ENCODE results near the gene PEX5.
"Not testable (repeated sequence)": the region's sequence is repeated elsewhere in the genome, so short reads cannot be mapped to it uniquely, and the experiment has no call there.

Gene PEX5

GRCh38 chr12:7161327-7161726 is 28.2 kb upstream of the PEX5 start:
- DNase-seq: no peak

- DNase-seq: no peak
These were observed 27.7 kb upstream of the PEX5 start for GRCh38 chr12:7161811-7162210.

GRCh38 chr12:7162691-7163114 is 26.8 kb upstream of the PEX5 start:
- DNase-seq: peak; percentile 53

- no peak for DNase-seq
These were observed 19.5 kb upstream of the PEX5 start for GRCh38 chr12:7169951-7170350.

GRCh38 chr12:7171854-7172253 is 17.6 kb upstream of the PEX5 start:
- DNase-seq: no peak

GRCh38 chr12:7175493-7175892 is 14.0 kb upstream of the PEX5 start:
- no peak for DNase-seq

- DNase-seq: no peak
These were observed 12.9 kb upstream of the PEX5 start for GRCh38 chr12:7176595-7176994.

- no peak for DNase-seq
These were observed 11.0 kb upstream of the PEX5 start for GRCh38 chr12:7178481-7178880.

GRCh38 chr12:7180685-7181084 is 8.8 kb upstream of the PEX5 start:
- DNase-seq: no peak

- not testable (repeated sequence) for DNase-seq
These were observed 3.4 kb upstream of the PEX5 start for GRCh38 chr12:7186058-7186457.

- DNase-seq: peak; percentile 84
These were observed 706 bp upstream of the PEX5 start for GRCh38 chr12:7188562-7189397.

- DNase-seq: peak; percentile 18
These were observed 976 bp downstream of the PEX5 start for GRCh38 chr12:7190268-7191055.

- DNase-seq: peak; percentile 20
These were observed 4.2 kb downstream of the PEX5 start for GRCh38 chr12:7193674-7194073.

- DNase-seq: no peak
These were observed 8.4 kb downstream of the PEX5 start for GRCh38 chr12:7197841-7198240.

- no peak for DNase-seq
These were observed 13.6 kb downstream of the PEX5 start for GRCh38 chr12:7203109-7203508.

GRCh38 chr12:7205091-7205490 is 15.6 kb downstream of the PEX5 start:
- no peak for DNase-seq

GRCh38 chr12:7206691-7207090 is 17.2 kb downstream of the PEX5 start:
- DNase-seq: no peak

- peak; percentile 83 for DNase-seq
These were observed 18.6 kb downstream of the PEX5 start for GRCh38 chr12:7207866-7208625.

GRCh38 chr12:7209958-7210357 is 20.5 kb downstream of the PEX5 start:
- DNase-seq: no peak

- DNase-seq: no peak
These were observed 21.2 kb downstream of the PEX5 start for GRCh38 chr12:7210642-7211151.

- no peak for DNase-seq
These were observed 23.2 kb downstream of the PEX5 start for GRCh38 chr12:7212678-7213077.

GRCh38 chr12:7213745-7214144 is 24.3 kb downstream of the PEX5 start:
- DNase-seq: not testable (repeated sequence)

GRCh38 chr12:7217475-7218069 is 28.1 kb downstream of the PEX5 start:
- no peak for DNase-seq

All from hematopoietic multipotent progenitor cell treated with erythropoietin and hydrocortisone succinate and interleukin-3 and kit ligand, for 6 days (in vitro differentiated cells).